Right cardiac atrium (tissue), 5 donors: ENCODE data around the gene UCP1. TPM values are rescaled to one million over a fixed set of nuclear protein-coding genes. Genes with fewer than 3 reads are reported as not detected.

ENCODE experiments used
- ATAC-seq, 2 donors: fragments of 200-7000 bp; cut with Tn5 transposase; one replicate each; pipeline versions ENCODE4 v1.8.0 to v1.9.1; 2020; ENCODE audit warnings: moderate library complexity in 2 of 2, mild to moderate bottlenecking in 1 of 2
- DNase-seq, 3 donors: peaks; one replicate each; pipeline ENCODE4 v3.0.0-alpha.2; 2020
- H3K27ac ChIP-seq: one replicate; pipeline ENCODE4 v1.5.1; 2013; ENCODE audit warnings: mild to moderate bottlenecking, low read length, control low read depth, moderate library complexity
- H3K27me3 ChIP-seq: one replicate; pipeline ENCODE4 v1.6.1; 2013; ENCODE audit not compliant: control insufficient read depth, insufficient read depth
- H3K4me1 ChIP-seq: one replicate; pipeline ENCODE4 v1.6.1; 2013; ENCODE audit warnings: low read length; ENCODE audit not compliant: control insufficient read depth, insufficient read depth
- H3K4me3 ChIP-seq: one replicate; pipeline ENCODE4 v1.5.1; 2013; ENCODE audit warnings: low read length, control low read depth
- H3K9me3 ChIP-seq: one replicate; pipeline ENCODE4 v1.6.1; 2013; ENCODE audit warnings: low read length; ENCODE audit not compliant: control insufficient read depth
- WGBS: extraction: QIAGEN DNeasy Blood & Tissue Kit; methylation state at CpG from one replicate; pipeline ENCODE4 v1.1.7; 2013; 5-methylcytosine and 5-hydroxymethylcytosine counted together
- intact Hi-C, 4 donors: fragments of 100-400 bp; cut with DNase I; formaldehyde crosslinking; loops; one replicate each; pipeline versions ENCODE4 v1.11.0 to v1.14.0; 2022 to 2023
- polyA plus RNA-seq: library from polyadenylated mRNA; stranded (reverse); fragments of 200-250 nt; gene quantifications from one replicate; pipeline ENCODE4 v1.2.3, GENCODE V29; 2013
- total RNA-seq, 4 donors: library from RNA; stranded (reverse); fragmentation: NEBNext Ultra II Directional; extraction: Animal tissue kit (Norgen Biotek cat#: 25700); gene quantifications; one replicate each; pipeline ENCODE4 v1.2.1, GENCODE V29; 2021
- donor health status: healthy with polysubstance abuse.
- donor health status: DM: no; HTN: yes; CAD: no.
- donor health status: DM: no; HTN: no; CAD: no.
- donor health status: DM: no; HTN: yes; CAD: no; lungs with severe emphysema.
- donor health status: DM: yes; HTN: yes; CAD: no.

The UCP1 gene
- total and polyA plus RNA-seq, 5 donors = 0.14 to 2.5 (median 2.2) TPM; not detected in 2

GRCh38 chr4:140602714-140603113 lies 34.0 kb upstream of the UCP1 start:
- ATAC-seq (peak; percentile 9 to 17), DNase-seq (no peak)
- WGBS = 61% methylated on average over 2 of the region's 2 CpGs
- Histone ChIP-seq H3K9me3 (no peaks in the 10 kb centered on the region), H3K27me3 (no peaks in the 10 kb centered on the region), H3K4me3 (no peak overlapping the region), H3K4me1 (peaks cover 4% of the 10 kb centered on the region), H3K27ac (no peak overlapping the region)
- intact Hi-C loops = loop anchor here in 1 of 4 donors (10.0 kb wide), 1 partner anchor 238 kb away; no protein-coding TSS in a partner anchor

GRCh38 chr4:140600408-140600807 lies 31.6 kb upstream of the UCP1 start:
- WGBS = 81% methylated on average over 8 of the region's 8 CpGs
- no peaks in the 10 kb centered on the region for H3K9me3 ChIP-seq
- no peak overlapping the region for H3K4me3 ChIP-seq
- DNase-seq (no peak), ATAC-seq (no peak)
- intact Hi-C loops = loop anchor here in 1 of 4 donors (10.0 kb wide), 1 partner anchor 236 kb away; no protein-coding TSS in a partner anchor
- H3K4me1 ChIP-seq = peaks cover 4% of the 10 kb centered on the region
- no peaks in the 10 kb centered on the region for H3K27me3 ChIP-seq
- H3K27ac ChIP-seq = no peak overlapping the region

- peak; percentile 66 to 71 for ATAC-seq
- no peaks in the 10 kb centered on the region for H3K9me3 ChIP-seq
- no peaks in the 10 kb centered on the region for H3K27me3 ChIP-seq
- DNase-seq = no peak
- no peaks in the 10 kb centered on the region for H3K4me1 ChIP-seq
- WGBS = 71% methylated on average over 1 of the region's 1 CpG
- intact Hi-C loops = no loop called here
- no peak overlapping the region for H3K4me3 ChIP-seq
- H3K27ac ChIP-seq = no peak overlapping the region
These were observed 26.3 kb upstream of the UCP1 start for GRCh38 chr4:140595065-140595464.

- DNase-seq (no peak), ATAC-seq (no peak)
- Histone ChIP-seq H3K4me3 (no peak overlapping the region), H3K9me3 (no peaks in the 10 kb centered on the region), H3K27ac (no peak overlapping the region), H3K4me1 (no peaks in the 10 kb centered on the region), H3K27me3 (no peaks in the 10 kb centered on the region)
- intact Hi-C loops = no loop called here
- 67% methylated on average over 1 of the region's 1 CpG for WGBS
These were observed 15.7 kb upstream of the UCP1 start for GRCh38 chr4:140584439-140584838.

- Histone ChIP-seq H3K9me3 (no peaks in the 10 kb centered on the region), H3K4me1 (no peaks in the 10 kb centered on the region), H3K27ac (no peak overlapping the region), H3K4me3 (no peak overlapping the region), H3K27me3 (no peaks in the 10 kb centered on the region)
- ATAC-seq = no peak
- WGBS = 41% methylated on average over 3 of the region's 3 CpGs
- DNase-seq = no peak
- intact Hi-C loops = no loop called here
These were observed 12.3 kb upstream of the UCP1 start for GRCh38 chr4:140581078-140581477.

- Histone ChIP-seq H3K4me1 (no peaks in the 10 kb centered on the region), H3K4me3 (no peak overlapping the region), H3K9me3 (no peaks in the 10 kb centered on the region), H3K27ac (no peak overlapping the region), H3K27me3 (no peaks in the 10 kb centered on the region)
- DNase-seq = peak in 1 of 3 donors; percentile 37
- 11% methylated on average over 27 of the region's 27 CpGs for WGBS
- intact Hi-C loops = no loop called here
- peak in 1 of 2 donors; percentile 11 for ATAC-seq
These were observed 10.5 kb upstream of the UCP1 start for GRCh38 chr4:140579278-140579677.

- Histone ChIP-seq H3K27ac (no peak overlapping the region), H3K27me3 (no peaks in the 10 kb centered on the region), H3K9me3 (peaks cover 2% of the 10 kb centered on the region), H3K4me3 (no peak overlapping the region), H3K4me1 (no peaks in the 10 kb centered on the region)
- intact Hi-C loops = no loop called here
- no peak for DNase-seq
- no peak for ATAC-seq
- 76% methylated on average over 4 of the region's 4 CpGs for WGBS
These were observed 6.7 kb upstream of the UCP1 start for GRCh38 chr4:140575489-140575888.

GRCh38 chr4:140571620-140572019 lies 2.9 kb upstream of the UCP1 start:
- Histone ChIP-seq H3K9me3 (peaks cover 2% of the 10 kb centered on the region), H3K27me3 (no peaks in the 10 kb centered on the region), H3K4me3 (no peak overlapping the region), H3K4me1 (peaks cover 6% of the 10 kb centered on the region), H3K27ac (no peak overlapping the region)
- DNase-seq = no peak
- intact Hi-C loops = no loop called here
- no peak for ATAC-seq
- WGBS = 92% methylated on average over 2 of the region's 2 CpGs

- H3K4me3 ChIP-seq = peak overlapping the region; percentile 54
- ATAC-seq = no peak
- H3K27ac ChIP-seq = no peak overlapping the region
- WGBS = 49% methylated on average over 7 of the region's 7 CpGs
- peaks cover 2% of the 10 kb centered on the region for H3K9me3 ChIP-seq
- DNase-seq = no peak
- H3K4me1 ChIP-seq = peaks cover 6% of the 10 kb centered on the region
- no peaks in the 10 kb centered on the region for H3K27me3 ChIP-seq
- intact Hi-C loops = no loop called here
These were observed 512 bp upstream of the UCP1 start for GRCh38 chr4:140569307-140569638.

- H3K9me3 ChIP-seq = no peaks in the 10 kb centered on the region
- no peaks in the 10 kb centered on the region for H3K4me1 ChIP-seq
- H3K27ac ChIP-seq = no peak overlapping the region
- no peaks in the 10 kb centered on the region for H3K27me3 ChIP-seq
- H3K4me3 ChIP-seq = no peak overlapping the region
- intact Hi-C loops = no loop called here
- 85% methylated on average over 6 of the region's 6 CpGs for WGBS
- ATAC-seq (no peak), DNase-seq (no peak)
These were observed 9.1 kb downstream of the UCP1 start for GRCh38 chr4:140559696-140560095.

- no peak overlapping the region for H3K4me3 ChIP-seq
- ATAC-seq (no peak), DNase-seq (no peak)
- no peak overlapping the region for H3K27ac ChIP-seq
- intact Hi-C loops = no loop called here
- 90% methylated on average over 4 of the region's 4 CpGs for WGBS
- no peaks in the 10 kb centered on the region for H3K4me1 ChIP-seq
- no peaks in the 10 kb centered on the region for H3K9me3 ChIP-seq
- no peaks in the 10 kb centered on the region for H3K27me3 ChIP-seq
These were observed 10.8 kb downstream of the UCP1 start for GRCh38 chr4:140557831-140558435.
